ENCODE data around the gene ZEB2. TPM values are rescaled to one million over a fixed set of nuclear protein-coding genes. Genes with fewer than 3 reads are reported as not detected.

ZEB2 gene
- total and polyA plus RNA-seq, 12 donors, result 29.0 to 226 (median 142) TPM

DNA sequence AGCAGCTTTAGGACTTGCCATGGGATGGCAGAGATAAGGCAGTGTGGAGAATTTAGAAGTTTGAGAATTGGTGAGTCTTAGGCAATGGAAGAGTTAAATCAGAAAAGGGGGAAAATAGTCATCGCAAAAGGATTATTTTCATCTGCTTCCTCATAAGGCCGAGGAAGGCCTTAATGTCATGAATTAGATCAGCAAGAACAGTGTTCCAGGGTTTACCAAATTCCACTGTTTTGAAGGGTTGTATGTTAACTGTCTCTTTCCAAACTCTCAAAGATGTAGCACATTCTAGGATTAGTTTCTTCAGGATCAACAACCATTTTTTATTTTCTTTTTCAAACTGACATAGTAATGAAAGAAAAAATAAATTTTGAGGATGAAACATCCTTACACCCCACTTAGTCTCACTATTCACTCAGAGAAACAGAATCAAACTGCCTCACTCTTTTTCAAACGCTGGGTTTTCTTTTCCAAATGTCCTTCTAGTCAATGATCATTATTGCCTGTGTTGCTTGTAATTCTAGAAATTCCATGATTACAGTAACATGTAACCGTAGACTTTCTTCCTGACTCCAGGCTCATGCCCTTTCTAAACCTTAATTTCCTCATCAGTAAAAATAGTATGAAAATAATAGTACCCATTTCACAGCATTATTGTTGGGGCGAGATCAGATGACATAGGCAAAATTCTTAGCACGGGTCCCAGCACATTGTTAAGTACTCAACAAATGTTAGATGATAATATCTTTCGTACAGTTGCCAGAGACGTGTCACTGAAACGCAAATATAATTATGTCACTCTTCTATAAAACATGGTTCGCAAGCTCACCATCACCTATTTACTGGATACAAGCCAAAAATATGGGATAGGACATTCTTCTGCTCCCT, 23.6 kb downstream of the ZEB2 start:
- Histone ChIP-seq H3K36me3 (replicated peaks in 1 of 2) (peaks cover 0 to 4% of the 10 kb centered on the region in 2 donors), H3K4me3 (no peak overlapping the region), H3K9me3 (replicated peaks in 1 of 3) (no peaks in the 10 kb centered on the region), H3K27ac (peak overlapping the region in 2 of 5 donors; percentile 48 to 59), H3K4me1 (replicated peaks in 1 of 2) (peaks cover 26 to 49% of the 10 kb centered on the region in 2 donors), H3K27me3 (no peaks in the 10 kb centered on the region)
- intact Hi-C loops (cut with DNase I), result no loop called here
- 59 to 65% (median 60%) methylated on average over 10 of the region's 10 CpGs for WGBS, 4 donors
- TF ChIP-seq CTCF (IDR thresholded peaks at IDR 0.05), result no peak
- DNase-seq, result no peak

DNA sequence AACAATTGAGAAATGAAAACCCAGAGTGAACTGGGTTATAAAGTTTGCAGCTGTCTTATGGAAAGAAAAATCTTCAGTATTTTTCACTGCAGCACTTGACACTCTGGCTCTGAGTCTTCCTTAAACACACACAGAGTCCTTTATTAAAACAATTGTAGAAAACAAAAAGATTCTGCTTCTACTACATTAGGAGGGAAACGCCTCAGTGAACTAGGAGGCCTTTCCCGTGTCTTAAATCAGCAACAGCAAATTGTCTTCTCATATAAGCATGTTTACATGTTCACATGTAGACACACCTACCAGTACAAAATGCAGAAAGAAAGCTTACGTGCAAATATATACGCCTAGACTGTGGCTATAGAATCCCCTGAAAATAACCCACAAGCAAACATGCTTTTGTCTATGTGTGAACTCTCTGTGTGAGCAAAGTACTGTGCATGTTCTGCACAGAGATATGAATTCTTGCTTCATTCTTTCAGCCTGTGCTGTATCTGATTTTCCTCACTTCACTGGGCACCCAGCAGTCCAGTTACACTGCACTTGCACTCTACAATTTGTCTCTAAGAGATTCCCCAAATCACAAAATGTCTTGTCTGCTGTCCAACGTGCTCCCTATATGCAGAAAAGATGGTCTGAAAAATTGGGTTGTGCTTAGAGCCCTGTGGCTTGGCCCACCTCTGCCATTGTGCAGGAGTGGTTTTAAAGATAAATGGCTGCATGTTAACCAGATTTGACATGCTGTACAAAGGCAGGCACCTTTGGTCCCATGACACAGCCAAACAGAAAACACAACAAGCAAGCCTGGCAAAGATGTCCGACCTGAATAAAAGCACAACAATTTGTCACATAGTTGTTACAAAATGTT, 24.5 kb downstream of the ZEB2 start:
- Histone ChIP-seq H3K36me3 (replicated peaks in 1 of 2) (no peaks in the 10 kb centered on the region), H3K27me3 (no peaks in the 10 kb centered on the region), H3K9me3 (replicated peaks in 1 of 3) (no peaks in the 10 kb centered on the region), H3K27ac (peak overlapping the region in 3 of 5 donors; percentile 11 to 59 (median 32)), H3K4me1 (replicated peaks in 1 of 2) (peaks cover 26 to 44% of the 10 kb centered on the region in 2 donors), H3K4me3 (no peak overlapping the region)
- TF ChIP-seq CTCF (IDR thresholded peaks at IDR 0.05) (no peak), POLR2A (IDR thresholded peaks at IDR 0.05) (no peak)
- intact Hi-C loops (cut with DNase I), result no loop called here
- no peak for DNase-seq
- WGBS, 4 donors, result 54 to 59% (median 58%) methylated on average over 6 of the region's 6 CpGs

DNA sequence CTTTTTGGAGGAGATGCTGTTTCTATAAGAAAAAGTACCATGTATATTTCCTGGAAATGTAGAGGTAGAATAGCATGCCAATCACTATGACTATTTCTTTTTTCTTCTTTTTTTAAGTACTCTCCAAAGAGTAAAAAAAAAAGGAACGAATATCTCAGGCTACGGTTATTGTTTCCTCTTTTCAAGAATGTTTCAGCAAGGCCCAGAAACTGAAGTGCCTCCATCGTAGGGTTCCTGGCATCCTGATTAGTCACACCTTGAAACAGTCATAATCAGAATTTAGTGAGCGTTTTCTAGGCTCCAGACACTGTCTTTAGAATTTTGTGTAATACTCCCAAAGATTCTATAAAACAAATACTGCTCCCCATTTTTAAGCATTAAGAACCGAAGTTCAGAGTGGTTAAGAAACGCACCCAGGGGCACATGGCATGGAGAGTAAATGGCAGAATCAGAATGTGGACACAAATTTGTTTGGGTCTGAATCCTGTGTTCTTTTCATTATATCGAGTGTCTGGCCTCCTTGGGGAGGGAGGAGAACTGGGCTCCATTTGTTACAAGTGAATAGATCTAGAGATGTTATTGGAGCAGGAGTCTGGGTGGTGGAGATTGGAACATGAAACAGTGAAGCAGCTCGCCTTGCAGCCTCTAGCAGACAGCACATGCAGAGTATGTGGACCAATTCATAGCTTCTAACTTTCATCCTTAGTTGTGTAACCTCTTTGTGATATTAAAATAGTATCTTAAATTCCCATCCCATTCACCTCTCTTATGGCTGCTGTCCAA, 26.7 kb downstream of the ZEB2 start:
- intact Hi-C loops (cut with DNase I), result no loop called here
- H3K27me3 ChIP-seq, result no peaks in the 10 kb centered on the region

More for the DNA sequence above, 26.7 kb downstream of the ZEB2 start:
- Histone ChIP-seq H3K36me3 (replicated peaks in 1 of 2) (no peaks in the 10 kb centered on the region), H3K4me3 (no peak overlapping the region), H3K4me1 (replicated peaks in 1 of 2) (peaks cover 26 to 43% of the 10 kb centered on the region in 2 donors), H3K27ac (no peak overlapping the region), H3K9me3 (replicated peaks in 1 of 3) (no peaks in the 10 kb centered on the region)
- 73 to 78% (median 74%) methylated on average over 8 of the region's 8 CpGs for WGBS, 4 donors
- DNase-seq, result no peak
- TF ChIP-seq POLR2A (IDR thresholded peaks at IDR 0.05) (no peak), CTCF (IDR thresholded peaks at IDR 0.05) (no peak)

Measured in adrenal gland (tissue), 12 donors.